Activated CD4-positive, alpha-beta T cell treated with anti-CD3 and anti-CD28 coated beads, Interleukin-2, amount 50 U/mL, for 4 hours (primary cell): ENCODE data around the gene CEP128.
"Not testable (repeated sequence)": the region's sequence is repeated elsewhere in the genome, so short reads cannot be mapped to it uniquely, and the experiment has no call there.

Source experiments
- DNase-seq, 2 experiments: peaks; one replicate each; pipeline ENCODE4 v3.0.0-alpha.2; 2020

Gene CEP128

GRCh38 chr14:80951491-80951890 is 10.0 kb upstream of the CEP128 start:
- no peak for DNase-seq

GRCh38 chr14:80948291-80948690 is 6.8 kb upstream of the CEP128 start:
- no peak for DNase-seq

- DNase-seq: no peak
Measured at GRCh38 chr14:80946797-80947196, 5.3 kb upstream of the CEP128 start.

DNA sequence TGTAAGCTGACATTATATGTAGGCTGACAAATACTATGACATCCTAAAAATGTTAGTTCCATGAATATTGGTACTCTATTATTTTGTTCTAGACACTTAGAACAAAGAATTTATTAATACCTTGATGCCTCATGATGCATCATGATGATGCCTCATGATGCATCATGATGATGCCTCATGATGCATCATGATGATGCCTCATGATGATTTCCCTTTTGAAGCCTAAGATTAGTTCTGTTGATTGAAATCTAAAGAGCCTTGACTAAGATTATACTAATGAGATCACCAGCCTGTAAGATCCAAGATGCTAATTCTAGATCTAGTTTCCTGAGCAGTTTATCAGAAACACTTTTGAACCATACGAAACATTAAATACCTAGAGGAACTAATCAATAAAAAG is 4.6 kb upstream of the CEP128 start:
- DNase-seq: no peak

DNA sequence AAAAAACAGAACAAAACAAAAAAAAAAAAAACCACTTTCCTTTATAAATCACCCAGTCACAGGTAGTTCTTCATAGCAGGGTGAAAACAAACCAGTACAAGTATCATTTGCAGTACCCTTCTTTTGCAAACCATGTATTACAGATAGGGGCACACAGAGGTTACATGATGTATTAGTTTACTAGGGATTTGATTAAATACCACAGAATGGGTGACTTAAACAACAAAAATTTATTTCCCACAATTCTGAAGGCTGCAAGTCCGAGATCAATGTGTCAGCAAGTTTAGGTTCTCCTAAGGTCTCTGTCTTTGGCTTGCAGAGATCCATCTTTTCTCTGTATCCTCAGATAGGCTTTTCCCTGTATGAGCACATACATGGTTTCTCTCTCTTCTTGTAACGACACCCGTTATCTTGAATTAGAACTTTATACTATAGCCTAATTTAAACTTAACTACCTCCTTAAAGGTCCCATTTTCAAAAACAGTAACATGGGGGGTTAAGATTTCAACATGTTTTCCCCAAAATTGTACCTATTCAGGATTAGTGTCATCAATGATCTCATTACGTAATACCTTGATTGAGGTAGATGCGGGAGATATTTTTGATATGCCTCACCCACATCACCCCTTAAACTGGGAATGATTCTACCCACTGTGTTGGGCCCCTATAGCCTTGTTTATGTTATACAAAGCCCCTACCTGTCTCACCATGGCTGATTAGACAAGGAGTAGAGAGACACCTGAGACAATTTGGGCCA is 3.5 kb upstream of the CEP128 start:
- DNase-seq: no peak

DNA sequence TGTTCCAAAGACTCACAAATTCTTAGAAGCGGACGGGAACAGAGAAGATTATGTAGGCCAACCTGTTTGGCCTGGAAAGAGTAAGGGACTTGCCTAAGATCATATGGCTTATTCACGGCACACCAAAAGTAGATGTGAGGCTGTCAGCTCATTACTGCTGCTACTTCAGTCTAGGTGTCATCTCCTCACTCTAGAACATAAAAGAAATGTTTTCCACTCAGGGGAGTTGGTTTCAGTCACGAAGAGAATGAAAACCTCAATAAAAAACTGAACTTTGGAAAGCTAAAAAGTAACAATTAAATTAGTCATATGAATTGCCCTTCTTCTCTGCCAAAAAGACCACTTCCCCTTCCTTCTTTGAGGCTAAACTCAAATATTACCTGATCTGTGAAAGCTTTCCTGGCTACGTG is 658 bp upstream of the CEP128 start:
- DNase-seq: no peak

- no peak for DNase-seq
Measured at GRCh38 chr14:80940146-80940545, 1.4 kb downstream of the CEP128 start.

- DNase-seq: no peak
Measured at GRCh38 chr14:80933686-80934085, 7.9 kb downstream of the CEP128 start.

GRCh38 chr14:80933282-80933681 is 8.3 kb downstream of the CEP128 start:
- DNase-seq: no peak

GRCh38 chr14:80930836-80931389 is 10.6 kb downstream of the CEP128 start:
- DNase-seq: no peak

DNA sequence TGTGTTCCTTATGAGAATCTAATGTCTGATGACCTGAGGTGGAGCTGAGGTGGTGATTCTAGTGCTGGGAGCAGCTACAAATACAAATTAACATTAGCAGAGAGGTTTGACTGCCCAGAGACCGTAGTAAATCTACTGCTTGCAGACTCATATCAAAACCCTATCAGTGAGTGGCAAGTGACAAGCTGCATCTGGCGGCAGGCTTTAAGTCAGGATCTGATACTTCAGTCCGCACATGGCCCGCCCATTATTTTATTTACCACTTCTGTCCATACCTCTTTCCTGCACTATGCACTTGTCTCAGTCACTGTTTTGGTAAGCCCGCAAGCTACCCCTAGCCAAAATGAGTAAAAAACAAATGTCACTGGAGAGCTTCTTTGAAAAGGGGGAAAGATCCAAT is 11.4 kb downstream of the CEP128 start:
- no peak for DNase-seq

DNA sequence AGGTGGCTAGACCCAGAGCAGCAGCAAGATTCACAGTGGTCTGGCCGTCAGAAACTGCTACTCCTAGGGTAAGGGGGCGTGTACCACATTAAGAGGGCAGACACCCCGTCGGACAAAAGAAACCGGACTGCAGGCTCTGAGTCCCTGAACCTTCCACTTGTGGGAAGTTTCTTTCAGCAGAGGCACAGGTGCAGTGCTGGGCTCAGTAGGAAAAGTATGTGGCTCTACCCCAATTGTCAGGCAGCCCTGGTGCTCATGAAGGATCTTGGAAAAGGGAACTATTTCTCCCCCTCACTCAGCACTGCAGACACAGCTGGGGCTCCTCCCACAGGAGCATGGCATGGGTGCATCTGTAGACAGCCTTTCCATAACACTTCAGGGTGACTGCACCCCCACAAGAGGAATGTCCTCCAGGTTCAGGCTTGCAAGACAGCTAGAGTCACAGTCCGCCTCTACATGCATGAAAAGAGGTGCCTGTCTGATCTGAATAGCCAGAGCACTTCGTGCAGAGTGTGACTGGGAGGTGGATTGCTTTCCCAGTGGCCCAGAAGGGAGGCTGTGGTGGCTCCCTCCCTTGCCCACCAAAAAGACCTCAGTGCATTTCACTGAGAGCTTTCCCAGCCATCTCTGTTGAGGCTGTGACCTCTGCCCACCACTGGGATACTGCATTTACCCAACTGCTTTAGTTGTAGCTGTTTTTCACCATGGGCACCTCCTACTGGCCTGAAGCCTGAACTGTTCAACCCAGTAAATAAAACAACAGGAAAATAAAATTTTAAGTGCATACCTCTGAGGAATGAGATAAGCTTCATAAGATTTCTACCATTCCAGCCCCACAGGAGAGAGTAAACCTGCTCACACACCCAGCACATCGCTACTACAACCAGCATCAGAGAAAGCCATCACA is 14.2 kb downstream of the CEP128 start:
- DNase-seq: no peak

GRCh38 chr14:80926397-80927082 is 15.0 kb downstream of the CEP128 start:
- DNase-seq: no peak

DNA sequence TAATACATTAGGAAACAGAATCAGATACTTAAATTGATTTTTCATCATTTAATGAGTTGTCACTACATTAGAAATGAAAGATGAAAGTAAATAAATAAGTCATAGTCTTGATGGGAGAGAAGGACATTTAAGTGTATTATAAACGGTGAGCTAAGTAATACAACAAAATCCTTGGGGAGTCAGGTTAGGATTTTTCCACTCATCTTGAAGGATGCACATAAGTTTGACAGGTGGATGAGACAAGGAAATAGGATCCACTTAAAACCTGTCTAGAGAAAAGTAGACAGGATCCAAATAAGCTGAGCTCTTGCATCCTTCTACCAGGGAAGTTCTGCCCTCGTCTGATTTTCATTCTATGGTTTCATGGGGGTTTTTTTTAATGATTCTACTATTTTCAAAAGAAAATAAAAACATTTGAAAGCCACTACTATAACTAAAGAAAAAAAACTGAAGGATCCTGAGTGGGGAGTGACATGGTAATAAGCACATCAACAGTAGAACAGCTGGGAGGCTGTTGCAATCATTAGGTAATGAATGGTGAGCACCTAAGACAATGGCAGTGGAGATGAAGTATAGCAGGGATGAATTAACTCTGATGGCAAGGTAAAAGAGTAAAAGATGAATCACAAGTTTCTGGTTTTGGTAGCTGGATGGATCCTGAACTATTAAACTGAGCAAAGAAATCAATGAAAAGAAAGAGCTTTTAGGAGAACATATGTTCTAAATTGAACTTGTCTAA is 17.0 kb downstream of the CEP128 start:
- DNase-seq: no peak

DNA sequence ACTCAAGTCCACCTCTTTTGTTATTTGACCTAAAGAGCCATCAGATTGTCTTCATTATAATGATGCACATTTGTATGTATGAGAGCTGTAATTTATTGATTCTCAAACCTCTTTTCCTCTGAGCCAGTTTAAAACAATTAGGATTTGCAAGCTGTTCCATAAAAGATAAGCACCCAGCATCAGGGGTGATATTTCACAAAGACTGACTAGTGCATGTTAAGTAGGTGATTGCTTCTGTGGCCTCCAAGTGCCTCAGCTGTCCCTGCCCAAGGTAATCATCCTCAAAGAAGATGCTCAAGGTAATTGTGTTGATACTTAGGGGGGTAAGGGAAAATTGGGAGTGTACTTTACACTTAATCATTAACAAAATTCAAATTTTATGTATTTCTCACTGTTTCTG is 18.2 kb downstream of the CEP128 start:
- DNase-seq: no peak

DNA sequence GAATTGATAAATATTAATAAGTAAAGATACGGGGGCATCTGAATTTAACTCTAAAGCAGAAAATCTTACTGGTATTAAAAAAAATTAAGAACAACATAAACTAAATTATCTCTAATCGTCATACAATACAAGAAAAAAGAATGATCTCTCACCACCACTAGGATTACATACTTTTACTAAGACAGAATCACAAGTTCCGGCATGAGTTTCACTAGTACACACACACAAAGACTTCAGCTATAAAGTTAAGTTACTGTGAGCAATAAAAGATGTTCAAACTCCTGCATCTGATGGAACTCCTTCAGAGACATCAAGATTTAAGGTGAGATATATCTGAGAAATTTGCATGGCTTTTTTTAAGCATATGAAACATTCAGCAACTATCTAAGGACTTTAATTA is 21.9 kb downstream of the CEP128 start:
- DNase-seq: no peak

DNA sequence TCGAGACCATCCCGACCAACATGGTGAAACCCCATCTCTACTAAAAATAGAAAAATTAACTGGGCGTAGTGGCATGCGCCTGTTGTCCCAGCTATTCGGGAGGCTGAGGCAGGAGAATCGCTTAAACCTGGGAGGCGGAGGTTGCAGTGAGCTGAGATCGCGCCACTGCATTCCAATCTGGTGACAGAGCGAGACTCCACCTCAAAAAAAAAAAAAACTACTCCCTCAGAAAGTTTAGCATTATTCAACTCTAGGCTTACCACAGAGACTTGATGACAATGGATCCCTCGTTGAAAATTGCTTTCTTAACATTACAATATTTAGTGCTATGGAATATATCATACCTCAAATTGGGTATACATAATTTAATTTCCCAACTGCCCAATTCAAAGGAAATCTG is 29.5 kb downstream of the CEP128 start:
- not testable (repeated sequence) for DNase-seq

DNA sequence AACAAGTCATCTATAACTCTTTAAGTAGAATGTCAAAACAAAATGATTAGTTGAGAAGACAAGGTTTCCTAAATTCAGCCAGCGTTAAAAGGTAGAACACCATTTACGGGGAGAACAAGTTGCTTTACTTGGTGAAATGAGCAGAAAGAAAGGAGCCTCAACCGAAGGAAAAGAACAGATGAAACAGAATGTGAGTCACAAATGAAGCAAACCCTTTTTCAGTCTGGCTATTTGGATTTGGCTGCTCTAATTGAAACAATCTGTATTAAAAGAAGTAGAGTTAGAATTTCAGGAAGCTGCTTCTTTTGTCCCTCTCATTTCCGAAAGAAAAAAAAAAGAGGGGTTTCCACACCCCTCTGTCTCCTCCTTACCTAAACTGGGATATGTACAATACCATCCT is 34.6 kb downstream of the CEP128 start:
- no peak for DNase-seq

GRCh38 chr14:80906336-80906735 is 35.2 kb downstream of the CEP128 start:
- no peak for DNase-seq

DNA sequence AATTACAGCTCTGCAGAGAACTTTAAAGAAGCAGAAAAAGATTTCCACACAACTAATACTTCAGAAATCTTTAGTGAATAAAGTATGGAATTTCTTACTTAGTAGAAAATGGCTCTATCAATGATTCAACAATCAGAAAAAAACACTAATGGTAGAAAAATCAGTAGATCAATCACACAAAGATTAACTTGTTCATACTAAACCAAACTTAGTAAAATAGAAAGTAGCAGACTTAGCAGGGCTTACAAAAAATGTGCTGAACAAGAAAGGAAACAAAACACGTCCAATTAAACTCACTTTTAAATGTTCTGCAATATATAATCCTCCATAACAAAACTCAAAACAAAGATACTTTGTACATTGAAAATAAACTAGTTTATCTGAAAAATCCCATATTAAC is 38.9 kb downstream of the CEP128 start:
- DNase-seq: no peak

GRCh38 chr14:80901822-80902221 is 39.7 kb downstream of the CEP128 start:
- no peak for DNase-seq

DNA sequence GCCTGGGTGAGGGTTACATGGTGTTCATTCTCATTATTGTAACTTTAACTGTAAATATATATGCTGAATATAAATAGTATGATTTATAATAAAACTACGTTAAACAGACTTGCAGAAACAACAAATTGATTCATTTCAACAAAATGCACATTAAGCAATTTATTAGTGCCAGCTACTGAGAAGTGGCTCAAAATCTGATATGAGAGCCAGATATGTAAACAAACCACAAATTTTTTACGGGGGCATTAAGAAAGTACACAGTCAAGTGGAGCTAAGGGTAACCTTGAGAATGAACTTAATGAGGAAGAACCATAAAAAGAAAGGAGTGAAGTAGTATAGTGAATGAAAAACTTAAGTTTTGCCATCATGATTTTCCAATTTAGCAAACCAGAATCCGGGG is 40.3 kb downstream of the CEP128 start:
- no peak for DNase-seq

GRCh38 chr14:80872645-80873044 is 68.9 kb downstream of the CEP128 start:
- DNase-seq: no peak
